ENCODE results near the gene MYO5B. TPM values are rescaled to one million over a fixed set of nuclear protein-coding genes. Genes with fewer than 3 reads are reported as not detected.

The MYO5B gene
- total and polyA plus RNA-seq, 2 donors (not counting 1 experiment from before 2014, with no cell fraction given) = 0.30 to 1.7 TPM

- no peaks in the 10 kb centered on the region for H3K4me1 ChIP-seq (ENCODE audit: control insufficient read depth in 2 of 2, insufficient read depth in 2 of 2, low read length in 2 of 2)
- 83% methylated on average over 1 of the region's 2 CpGs for WGBS (ENCODE audit: insufficient coverage)
- H3K9me3 Mint-ChIP-seq (ENCODE audit: insufficient read depth) = no peaks in the 10 kb centered on the region
- no peaks in the 10 kb centered on the region for H3K4me1 Mint-ChIP-seq
- ATAC-seq (ENCODE audit: low read depth) = no peak
- DNase-seq = no peak
- H3K4me2 ChIP-seq (replicated peaks; ENCODE audit: low read depth, low read length, poor library complexity, severe bottlenecking) = no peak overlapping the region
- POLR2A ChIA-PET = no interaction called here
- no peak overlapping the region for H3K27ac Mint-ChIP-seq
- no peak overlapping the region for H2AFZ ChIP-seq (ENCODE audit: insufficient read depth, low read depth, low read length, poor library complexity, severe bottlenecking)
- TF ChIP-seq EZH2 (IDR thresholded peaks at IDR 0.05; ENCODE audit: borderline replicate concordance, insufficient read depth, low read depth, low read length, poor library complexity, severe bottlenecking) = no peak
- no peak for TF ChIP-seq CTCF (IDR thresholded peaks at IDR 0.05)
- no peak overlapping the region for H3K4me3 Mint-ChIP-seq
- H3K79me2 ChIP-seq (ENCODE audit: control insufficient read depth, insufficient read depth, low read length) = no peaks in the 10 kb centered on the region
- no peak overlapping the region for H3K27ac ChIP-seq (ENCODE audit: low read length in 2 of 2)
- CTCF ChIA-PET = no interaction called here
- no peaks in the 10 kb centered on the region for H3K27me3 ChIP-seq (replicated peaks in 1 of 4; ENCODE audit: control extremely low read depth in 1 of 4, control insufficient read depth in 3 of 4, insufficient read depth in 4 of 4, low read length in 3 of 4)
- H3K4me3 ChIP-seq (ENCODE audit: control extremely low read depth in 1 of 5, extremely low read depth in 1 of 5, insufficient read depth in 1 of 5, low read depth in 2 of 5, low read length in 4 of 5) = no peak overlapping the region
- no peak overlapping the region for H3K9ac ChIP-seq (ENCODE audit: low read length)
- H3K36me3 ChIP-seq (replicated peaks in 1 of 2; ENCODE audit: control extremely low read depth in 1 of 2, control insufficient read depth in 1 of 2, extremely low read depth in 1 of 2, insufficient read depth in 2 of 2, low read length in 1 of 2) = no peaks in the 10 kb centered on the region
- intact Hi-C loops (cut with micrococcal nuclease) = no loop called here
- H3K9me3 ChIP-seq (ENCODE audit: control extremely low read depth in 1 of 3, control insufficient read depth in 2 of 3, insufficient read depth in 1 of 3, low read length in 2 of 3) = no peaks in the 10 kb centered on the region
- peaks cover 15% of the 10 kb centered on the region for H3K27me3 Mint-ChIP-seq
- H4K20me1 ChIP-seq (ENCODE audit: control insufficient read depth, insufficient read depth, low read length, poor library complexity, severe bottlenecking) = no peaks in the 10 kb centered on the region
These were observed 40.5 kb downstream of the MYO5B start for GRCh38 chr18:50154420-50154819.

- intact Hi-C loops (cut with micrococcal nuclease) = no loop called here
- Histone ChIP-seq H3K79me2 (ENCODE audit: control insufficient read depth, insufficient read depth, low read length) (no peaks in the 10 kb centered on the region), H2AFZ (ENCODE audit: insufficient read depth, low read depth, low read length, poor library complexity, severe bottlenecking) (no peak overlapping the region), H3K4me1 (ENCODE audit: control insufficient read depth in 2 of 2, insufficient read depth in 2 of 2, low read length in 2 of 2) (no peaks in the 10 kb centered on the region), H3K27ac (ENCODE audit: low read length in 2 of 2) (no peak overlapping the region), H4K20me1 (ENCODE audit: control insufficient read depth, insufficient read depth, low read length, poor library complexity, severe bottlenecking) (no peaks in the 10 kb centered on the region), H3K9me3 (ENCODE audit: control extremely low read depth in 1 of 3, control insufficient read depth in 2 of 3, insufficient read depth in 1 of 3, low read length in 2 of 3) (no peaks in the 10 kb centered on the region), H3K4me2 (replicated peaks; ENCODE audit: low read depth, low read length, poor library complexity, severe bottlenecking) (no peak overlapping the region), H3K9ac (ENCODE audit: low read length) (no peak overlapping the region), H3K27me3 (replicated peaks in 1 of 4; ENCODE audit: control extremely low read depth in 1 of 4, control insufficient read depth in 3 of 4, insufficient read depth in 4 of 4, low read length in 3 of 4) (no peaks in the 10 kb centered on the region), H3K4me3 (ENCODE audit: control extremely low read depth in 1 of 5, extremely low read depth in 1 of 5, insufficient read depth in 1 of 5, low read depth in 2 of 5, low read length in 4 of 5) (no peak overlapping the region), H3K36me3 (replicated peaks in 1 of 2; ENCODE audit: control extremely low read depth in 1 of 2, control insufficient read depth in 1 of 2, extremely low read depth in 1 of 2, insufficient read depth in 2 of 2, low read length in 1 of 2) (no peaks in the 10 kb centered on the region)
- H3K4me1 Mint-ChIP-seq = no peaks in the 10 kb centered on the region
- WGBS (ENCODE audit: insufficient coverage) = no CpG with 5 or more reads among the region's 2 CpGs
- ChIA-PET CTCF (no interaction called here), POLR2A (no interaction called here)
- DNase-seq (no peak), ATAC-seq (ENCODE audit: low read depth) (no peak)
- peaks cover 8% of the 10 kb centered on the region for H3K27me3 Mint-ChIP-seq
- no peaks in the 10 kb centered on the region for H3K9me3 Mint-ChIP-seq (ENCODE audit: insufficient read depth)
- H3K4me3 Mint-ChIP-seq = no peak overlapping the region
- no peak for TF ChIP-seq CTCF (IDR thresholded peaks at IDR 0.05)
- TF ChIP-seq EZH2 (IDR thresholded peaks at IDR 0.05; ENCODE audit: borderline replicate concordance, insufficient read depth, low read depth, low read length, poor library complexity, severe bottlenecking) = no peak
- H3K27ac Mint-ChIP-seq = no peak overlapping the region
These were observed 42.0 kb downstream of the MYO5B start for GRCh38 chr18:50152900-50153299.

Data from B cell (primary cell).